Measurements from ENCODE around the gene SRRM4. TPM values are rescaled to one million over a fixed set of nuclear protein-coding genes. Genes with fewer than 3 reads are reported as not detected.

Gene SRRM4
- not detected in 2 replicates for total RNA-seq (2012; rRNA removed)

GRCh38 chr12:118981285-118982211 lies at the start of gene SRRM4:
Gene SRRM4, plus strand, starts transcription at chr12:118981541. Its CDS starts 342 bp downstream, at chr12:118981883.
- Histone ChIP-seq H3K36me3 (ENCODE audit: insufficient read depth, low read length) (no peaks in the 10 kb centered on the region), H3K4me2 (ENCODE audit: low read length) (no peak within 1 kb of the TSS), H3K9ac (ENCODE audit: low read depth, low read length) (no peak within 1 kb of the TSS), H3K4me3 (ENCODE audit: low read length) (no peak within 1 kb of the TSS), H3K9me3 (replicated peaks; ENCODE audit: low read length) (no peaks in the 10 kb centered on the region), H3K4me1 (ENCODE audit: control insufficient read depth, insufficient read depth, low read length) (no peaks in the 10 kb centered on the region), H3K27me3 (ENCODE audit: control insufficient read depth, insufficient read depth, low read length) (no peaks in the 10 kb centered on the region)

GRCh38 chr12:118946256-118946655 lies 35.1 kb upstream of the SRRM4 start:
- H3K9ac ChIP-seq (ENCODE audit: low read depth, low read length), result no peak overlapping the region
- no peak overlapping the region for H3K4me2 ChIP-seq (ENCODE audit: low read length)
- H3K4me1 ChIP-seq (ENCODE audit: control insufficient read depth, insufficient read depth, low read length), result no peaks in the 10 kb centered on the region
- no peak overlapping the region for H3K4me3 ChIP-seq (ENCODE audit: low read length)
- H3K36me3 ChIP-seq (ENCODE audit: insufficient read depth, low read length), result no peaks in the 10 kb centered on the region
- no peaks in the 10 kb centered on the region for H3K27me3 ChIP-seq (ENCODE audit: control insufficient read depth, insufficient read depth, low read length)
- H3K9me3 ChIP-seq (replicated peaks; ENCODE audit: low read length), result peaks cover 10% of the 10 kb centered on the region

- H3K9me3 ChIP-seq (replicated peaks; ENCODE audit: low read length), result peaks cover 9% of the 10 kb centered on the region
Measured at GRCh38 chr12:118958520-118958919, 22.8 kb upstream of the SRRM4 start.

GRCh38 chr12:118959348-118959747 lies 22.0 kb upstream of the SRRM4 start:
- no peak overlapping the region for H3K4me2 ChIP-seq (ENCODE audit: low read length)
- H3K36me3 ChIP-seq (ENCODE audit: insufficient read depth, low read length), result no peaks in the 10 kb centered on the region
- no peak overlapping the region for H3K9ac ChIP-seq (ENCODE audit: low read depth, low read length)

More at GRCh38 chr12:118958520-118958919, 22.8 kb upstream of the SRRM4 start:
- Histone ChIP-seq H3K27me3 (ENCODE audit: control insufficient read depth, insufficient read depth, low read length) (no peaks in the 10 kb centered on the region), H3K9ac (ENCODE audit: low read depth, low read length) (no peak overlapping the region), H3K4me2 (ENCODE audit: low read length) (no peak overlapping the region), H3K4me3 (ENCODE audit: low read length) (no peak overlapping the region), H3K4me1 (ENCODE audit: control insufficient read depth, insufficient read depth, low read length) (no peaks in the 10 kb centered on the region), H3K36me3 (ENCODE audit: insufficient read depth, low read length) (no peaks in the 10 kb centered on the region)

GRCh38 chr12:118959985-118960560 lies 21.3 kb upstream of the SRRM4 start:
- H3K9me3 ChIP-seq (replicated peaks; ENCODE audit: low read length), result peaks cover 14% of the 10 kb centered on the region
- no peak overlapping the region for H3K9ac ChIP-seq (ENCODE audit: low read depth, low read length)
- H3K4me3 ChIP-seq (ENCODE audit: low read length), result no peak overlapping the region
- no peak overlapping the region for H3K4me2 ChIP-seq (ENCODE audit: low read length)
- no peaks in the 10 kb centered on the region for H3K4me1 ChIP-seq (ENCODE audit: control insufficient read depth, insufficient read depth, low read length)
- no peaks in the 10 kb centered on the region for H3K27me3 ChIP-seq (ENCODE audit: control insufficient read depth, insufficient read depth, low read length)
- H3K36me3 ChIP-seq (ENCODE audit: insufficient read depth, low read length), result no peaks in the 10 kb centered on the region

More at GRCh38 chr12:118959348-118959747, 22.0 kb upstream of the SRRM4 start:
- no peaks in the 10 kb centered on the region for H3K4me1 ChIP-seq (ENCODE audit: control insufficient read depth, insufficient read depth, low read length)
- H3K27me3 ChIP-seq (ENCODE audit: control insufficient read depth, insufficient read depth, low read length), result no peaks in the 10 kb centered on the region
- no peak overlapping the region for H3K4me3 ChIP-seq (ENCODE audit: low read length)
- H3K9me3 ChIP-seq (replicated peaks; ENCODE audit: low read length), result peaks cover 12% of the 10 kb centered on the region

- Histone ChIP-seq H3K36me3 (ENCODE audit: insufficient read depth, low read length) (no peaks in the 10 kb centered on the region), H3K27me3 (ENCODE audit: control insufficient read depth, insufficient read depth, low read length) (no peaks in the 10 kb centered on the region), H3K9me3 (replicated peaks; ENCODE audit: low read length) (peaks cover 16% of the 10 kb centered on the region), H3K4me1 (ENCODE audit: control insufficient read depth, insufficient read depth, low read length) (no peaks in the 10 kb centered on the region), H3K9ac (ENCODE audit: low read depth, low read length) (no peak overlapping the region), H3K4me3 (ENCODE audit: low read length) (no peak overlapping the region), H3K4me2 (ENCODE audit: low read length) (no peak overlapping the region)
Measured at GRCh38 chr12:118960865-118961264, 20.5 kb upstream of the SRRM4 start.

GRCh38 chr12:118964988-118965387 lies 16.4 kb upstream of the SRRM4 start:
- Histone ChIP-seq H3K4me3 (ENCODE audit: low read length) (no peak overlapping the region), H3K36me3 (ENCODE audit: insufficient read depth, low read length) (no peaks in the 10 kb centered on the region), H3K4me2 (ENCODE audit: low read length) (no peak overlapping the region), H3K27me3 (ENCODE audit: control insufficient read depth, insufficient read depth, low read length) (no peaks in the 10 kb centered on the region), H3K9ac (ENCODE audit: low read depth, low read length) (no peak overlapping the region), H3K4me1 (ENCODE audit: control insufficient read depth, insufficient read depth, low read length) (no peaks in the 10 kb centered on the region), H3K9me3 (replicated peaks; ENCODE audit: low read length) (peaks cover 16% of the 10 kb centered on the region)

GRCh38 chr12:118970856-118971255 lies 10.5 kb upstream of the SRRM4 start:
- Histone ChIP-seq H3K4me2 (ENCODE audit: low read length) (no peak overlapping the region), H3K9ac (ENCODE audit: low read depth, low read length) (no peak overlapping the region), H3K36me3 (ENCODE audit: insufficient read depth, low read length) (no peaks in the 10 kb centered on the region), H3K4me3 (ENCODE audit: low read length) (no peak overlapping the region), H3K27me3 (ENCODE audit: control insufficient read depth, insufficient read depth, low read length) (no peaks in the 10 kb centered on the region), H3K9me3 (replicated peaks; ENCODE audit: low read length) (no peaks in the 10 kb centered on the region), H3K4me1 (ENCODE audit: control insufficient read depth, insufficient read depth, low read length) (no peaks in the 10 kb centered on the region)

- Histone ChIP-seq H3K9me3 (replicated peaks; ENCODE audit: low read length) (no peaks in the 10 kb centered on the region), H3K4me1 (ENCODE audit: control insufficient read depth, insufficient read depth, low read length) (no peaks in the 10 kb centered on the region), H3K4me2 (ENCODE audit: low read length) (no peak overlapping the region), H3K36me3 (ENCODE audit: insufficient read depth, low read length) (no peaks in the 10 kb centered on the region), H3K9ac (ENCODE audit: low read depth, low read length) (no peak overlapping the region), H3K4me3 (ENCODE audit: low read length) (no peak overlapping the region), H3K27me3 (ENCODE audit: control insufficient read depth, insufficient read depth, low read length) (no peaks in the 10 kb centered on the region)
Measured at GRCh38 chr12:118972982-118973381, 8.4 kb upstream of the SRRM4 start.

- H3K4me3 ChIP-seq (ENCODE audit: low read length), result no peak overlapping the region
- H3K4me2 ChIP-seq (ENCODE audit: low read length), result no peak overlapping the region
- no peak overlapping the region for H3K9ac ChIP-seq (ENCODE audit: low read depth, low read length)
- no peaks in the 10 kb centered on the region for H3K36me3 ChIP-seq (ENCODE audit: insufficient read depth, low read length)
- H3K27me3 ChIP-seq (ENCODE audit: control insufficient read depth, insufficient read depth, low read length), result no peaks in the 10 kb centered on the region
- H3K9me3 ChIP-seq (replicated peaks; ENCODE audit: low read length), result no peaks in the 10 kb centered on the region
- H3K4me1 ChIP-seq (ENCODE audit: control insufficient read depth, insufficient read depth, low read length), result no peaks in the 10 kb centered on the region
Measured at GRCh38 chr12:118979763-118980406, 1.5 kb upstream of the SRRM4 start.

GRCh38 chr12:118980407-118981014 lies 830 bp upstream of the SRRM4 start:
- Histone ChIP-seq H3K4me3 (ENCODE audit: low read length) (no peak overlapping the region), H3K4me1 (ENCODE audit: control insufficient read depth, insufficient read depth, low read length) (no peaks in the 10 kb centered on the region), H3K36me3 (ENCODE audit: insufficient read depth, low read length) (no peaks in the 10 kb centered on the region), H3K9me3 (replicated peaks; ENCODE audit: low read length) (no peaks in the 10 kb centered on the region), H3K27me3 (ENCODE audit: control insufficient read depth, insufficient read depth, low read length) (no peaks in the 10 kb centered on the region), H3K4me2 (ENCODE audit: low read length) (no peak overlapping the region), H3K9ac (ENCODE audit: low read depth, low read length) (no peak overlapping the region)
